Breast epithelium (tissue), 4 donors: ENCODE measurements around the gene IL1F10. TPM values are rescaled to one million over a fixed set of nuclear protein-coding genes. Genes with fewer than 3 reads are reported as not detected.

Experiments used
- DNase-seq, 2 donors: peaks; one replicate each; pipeline ENCODE4 v3.0.0-alpha.2; 2019; ENCODE audit warnings: low spot score in 2 of 2
- H3K27ac ChIP-seq, 2 donors: fragments of 200-600 bp; sonication (generic) in 1 of 2; one replicate each; pipeline ENCODE4 v1.5.1; 2016 to 2019; ENCODE audit warnings: mild to moderate bottlenecking in 1 of 2
- H3K27me3 ChIP-seq, 2 donors: fragments of 200-600 bp; sonication (generic) in 1 of 2; one replicate each; pipeline versions ENCODE4 v1.5.1 to v1.6.0; 2017 to 2019; ENCODE audit warnings: control low read depth in 1 of 2, mild to moderate bottlenecking in 1 of 2
- H3K36me3 ChIP-seq: fragments of 200-600 bp; one replicate; pipeline ENCODE4 v1.5.1; 2019
- H3K4me1 ChIP-seq, 2 donors: fragments of 200-600 bp; sonication (generic); one replicate each; pipeline ENCODE4 v1.5.1; 2016 to 2019; ENCODE audit warnings: control low read depth in 1 of 2
- H3K4me3 ChIP-seq, 3 donors: fragments of 200-600 bp; sonication (generic); 1 replicate in 2 of 3; 2 replicates in 1 of 3; pipeline ENCODE4 v1.5.1; 2016 to 2019; ENCODE audit warnings: mild to moderate bottlenecking in 3 of 3, moderate library complexity in 2 of 3
- H3K9me3 ChIP-seq, 2 donors: fragments of 200-600 bp; sonication (generic) in 1 of 2; one replicate each; pipeline ENCODE4 v1.5.1; 2016 to 2019; ENCODE audit warnings: control low read depth in 1 of 2
- CTCF ChIP-seq, 3 donors: fragments of 450-650 bp; IDR thresholded peaks; one replicate each; pipeline ENCODE4 v1.5.1; 2016 to 2017; ENCODE audit warnings: antibody characterized with exemption in 3 of 3, mild to moderate bottlenecking in 3 of 3, moderate library complexity in 3 of 3
- POLR2A ChIP-seq: fragments of 450-650 bp; IDR thresholded peaks from one replicate; pipeline ENCODE4 v1.6.1; 2016; ENCODE audit warnings: antibody characterized with exemption, mild to moderate bottlenecking, moderate library complexity
- POLR2AphosphoS5 ChIP-seq, 3 donors: sonication (generic); formaldehyde crosslinking; IDR thresholded peaks; one replicate each; pipeline ENCODE4 v1.6.1; 2017; ENCODE audit warnings: antibody characterized with exemption in 3 of 3
- intact Hi-C: fragments of 100-400 bp; cut with DNase I; formaldehyde crosslinking; loops from one replicate; pipeline ENCODE4 v1.15.1; 2023; ENCODE audit warnings: low total_unique reads
- total RNA-seq, 3 donors: library from RNA; depleted of rRNA; stranded (reverse); fragments of >200 nt; gene quantifications; one replicate each; pipeline ENCODE4 v1.1.0, GENCODE V29; 2016

The IL1F10 gene
- not detected for total RNA-seq

DNA sequence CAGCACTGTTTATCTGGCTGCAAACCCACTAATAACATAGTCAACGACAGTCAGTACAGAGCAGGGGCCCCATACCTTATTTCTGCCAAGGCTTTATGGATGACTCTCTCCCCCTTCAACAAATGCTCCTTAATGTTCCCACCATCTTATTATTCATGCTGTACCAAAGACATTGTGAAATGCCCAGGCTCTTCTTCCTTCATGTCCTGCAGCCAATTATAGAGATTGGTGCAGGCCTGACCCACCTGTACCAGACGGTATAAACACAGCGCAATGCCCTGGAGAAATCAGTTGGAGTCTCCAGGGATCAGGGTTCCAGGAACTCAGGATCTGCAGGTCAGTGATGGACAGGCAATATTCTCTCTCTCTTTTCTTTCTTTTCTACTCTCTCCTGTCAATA is at the start of gene IL1F10:
Gene IL1F10, plus strand, starts transcription at position 290 of the 400 bp plus-strand sequence. CDS start 4,769 bp downstream, outside the sequence.
- TF ChIP-seq POLR2A (no peak), CTCF (IDR thresholded peaks at IDR 0.05) (no peak), POLR2AphosphoS5 (IDR thresholded peaks at IDR 0.05) (no peak)
- Histone ChIP-seq H3K4me3 (no peak within 1 kb of the TSS), H3K36me3 (no peaks in the 10 kb centered on the region), H3K9me3 (no peaks in the 10 kb centered on the region), H3K4me1 (no peaks in the 10 kb centered on the region), H3K27me3 (no peaks in the 10 kb centered on the region), H3K27ac (no peak within 1 kb of the TSS)
- DNase-seq = no peak
- intact Hi-C loops = loop anchor here (10.0 kb wide), 1 partner anchor 1903 kb away; no protein-coding TSS in a partner anchor

GRCh38 chr2:113018509-113018908 is 49.3 kb upstream of the IL1F10 start:
- DNase-seq = no peak
- intact Hi-C loops = no loop called here
- H3K4me1 ChIP-seq = no peaks in the 10 kb centered on the region

DNA sequence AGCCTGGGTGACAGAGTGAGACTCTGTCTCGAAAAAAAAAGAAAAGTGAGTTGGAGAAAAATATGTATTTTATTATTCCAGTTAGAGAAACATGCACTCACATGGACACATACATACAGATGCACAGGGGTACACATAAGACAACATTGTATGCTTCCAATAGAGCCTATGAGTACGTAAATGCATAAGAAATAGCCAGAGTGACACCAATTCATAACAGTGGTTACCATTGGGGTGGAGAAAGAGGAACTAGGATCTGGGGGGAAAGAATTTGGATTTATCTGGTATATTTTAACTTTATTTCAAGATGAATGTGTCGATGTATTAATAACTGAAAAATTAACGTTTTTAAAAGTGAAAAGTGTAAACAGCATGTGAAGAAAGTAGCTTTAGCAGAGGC is 46.5 kb upstream of the IL1F10 start:
- Histone ChIP-seq H3K27me3 (peaks cover 0 to 8% of the 10 kb centered on the region in 2 donors), H3K9me3 (no peaks in the 10 kb centered on the region), H3K36me3 (no peaks in the 10 kb centered on the region), H3K4me3 (no peak overlapping the region), H3K4me1 (no peaks in the 10 kb centered on the region), H3K27ac (no peak overlapping the region)
- no peak for DNase-seq
- TF ChIP-seq CTCF (IDR thresholded peaks at IDR 0.05) (no peak), POLR2A (no peak)
- intact Hi-C loops = no loop called here

More at GRCh38 chr2:113018509-113018908, 49.3 kb upstream of the IL1F10 start:
- Histone ChIP-seq H3K9me3 (no peaks in the 10 kb centered on the region), H3K36me3 (no peaks in the 10 kb centered on the region), H3K4me3 (no peak overlapping the region), H3K27me3 (no peaks in the 10 kb centered on the region), H3K27ac (no peak overlapping the region)
- no peak for TF ChIP-seq POLR2A
- no peak for TF ChIP-seq POLR2AphosphoS5 (IDR thresholded peaks at IDR 0.05)
- TF ChIP-seq CTCF (IDR thresholded peaks at IDR 0.05) = no peak

DNA sequence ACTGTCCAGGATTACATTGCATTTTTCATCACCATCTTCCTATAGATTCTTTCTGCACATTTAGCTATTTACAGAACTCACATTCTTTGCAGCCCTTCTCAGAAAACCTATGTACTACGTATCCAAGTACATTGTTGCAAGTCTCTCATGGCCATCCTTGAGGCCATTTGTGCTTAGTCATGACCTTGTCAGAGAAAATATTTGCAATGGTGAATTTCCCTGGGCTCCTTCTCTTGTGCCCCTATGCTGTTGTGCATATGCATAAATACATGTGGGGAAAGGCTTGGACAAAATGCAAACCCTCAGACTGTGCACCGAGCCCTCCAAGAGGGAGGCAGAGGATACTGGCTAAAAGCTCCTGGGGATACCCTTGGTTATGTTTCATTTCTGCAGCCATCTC is 43.0 kb upstream of the IL1F10 start:
- Histone ChIP-seq H3K4me1 (no peaks in the 10 kb centered on the region), H3K36me3 (no peaks in the 10 kb centered on the region), H3K27me3 (peaks cover 0 to 8% of the 10 kb centered on the region in 2 donors), H3K9me3 (no peaks in the 10 kb centered on the region), H3K4me3 (no peak overlapping the region), H3K27ac (no peak overlapping the region)
- no peak for DNase-seq
- no peak for TF ChIP-seq CTCF (IDR thresholded peaks at IDR 0.05)
- TF ChIP-seq POLR2AphosphoS5 (IDR thresholded peaks at IDR 0.05) = no peak
- intact Hi-C loops = no loop called here

DNA sequence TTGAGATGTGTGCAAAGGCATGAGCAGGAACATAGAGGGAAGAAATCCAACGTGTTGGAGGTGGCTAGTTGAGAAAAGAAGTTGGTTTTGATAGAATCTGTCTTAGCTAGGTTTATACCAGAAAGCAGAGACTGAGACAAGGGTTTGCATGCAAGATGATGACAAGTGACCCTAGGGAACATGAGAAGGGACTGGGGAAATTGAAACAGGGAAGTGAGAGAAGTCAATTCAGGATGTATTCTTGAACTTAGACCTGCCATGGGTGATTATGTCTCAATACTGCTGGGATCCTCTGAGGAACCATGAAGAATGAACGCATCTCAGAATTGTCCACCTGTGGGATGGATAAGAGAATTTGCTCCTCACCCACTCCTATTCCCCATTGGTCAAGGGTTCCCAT is 42.0 kb upstream of the IL1F10 start:
- no peak for DNase-seq
- no peak overlapping the region for H3K4me3 ChIP-seq
- intact Hi-C loops = no loop called here
- H3K9me3 ChIP-seq = no peaks in the 10 kb centered on the region
- peaks cover 0 to 8% of the 10 kb centered on the region in 2 donors for H3K27me3 ChIP-seq
- H3K4me1 ChIP-seq = no peaks in the 10 kb centered on the region
- TF ChIP-seq POLR2AphosphoS5 (IDR thresholded peaks at IDR 0.05) (no peak), CTCF (IDR thresholded peaks at IDR 0.05) (no peak), POLR2A (no peak)
- no peaks in the 10 kb centered on the region for H3K36me3 ChIP-seq
- H3K27ac ChIP-seq = no peak overlapping the region
